ENCODE data around the gene KLHL34.

GRCh38 chrX:21702725-21703124 lies 44.6 kb upstream of the KLHL34 start:
- no peak for TF ChIP-seq CTCF (IDR thresholded peaks at IDR 0.05)
- TF ChIP-seq POLR2A (IDR thresholded peaks at IDR 0.05), result no peak

Data from testis (tissue), 2 donors.